IPS-NIHi7 (cell line): ENCODE data around the gene USP16.
"Not testable (repeated sequence)": the region's sequence is repeated elsewhere in the genome, so short reads cannot be mapped to it uniquely, and the experiment has no call there.

Experiments
- DNase-seq: peaks from one replicate; pipeline ENCODE4 v3.0.0; 2012; ENCODE audit warnings: mixed read lengths; ENCODE audit errors: extremely low spot score

USP16 gene

DNA sequence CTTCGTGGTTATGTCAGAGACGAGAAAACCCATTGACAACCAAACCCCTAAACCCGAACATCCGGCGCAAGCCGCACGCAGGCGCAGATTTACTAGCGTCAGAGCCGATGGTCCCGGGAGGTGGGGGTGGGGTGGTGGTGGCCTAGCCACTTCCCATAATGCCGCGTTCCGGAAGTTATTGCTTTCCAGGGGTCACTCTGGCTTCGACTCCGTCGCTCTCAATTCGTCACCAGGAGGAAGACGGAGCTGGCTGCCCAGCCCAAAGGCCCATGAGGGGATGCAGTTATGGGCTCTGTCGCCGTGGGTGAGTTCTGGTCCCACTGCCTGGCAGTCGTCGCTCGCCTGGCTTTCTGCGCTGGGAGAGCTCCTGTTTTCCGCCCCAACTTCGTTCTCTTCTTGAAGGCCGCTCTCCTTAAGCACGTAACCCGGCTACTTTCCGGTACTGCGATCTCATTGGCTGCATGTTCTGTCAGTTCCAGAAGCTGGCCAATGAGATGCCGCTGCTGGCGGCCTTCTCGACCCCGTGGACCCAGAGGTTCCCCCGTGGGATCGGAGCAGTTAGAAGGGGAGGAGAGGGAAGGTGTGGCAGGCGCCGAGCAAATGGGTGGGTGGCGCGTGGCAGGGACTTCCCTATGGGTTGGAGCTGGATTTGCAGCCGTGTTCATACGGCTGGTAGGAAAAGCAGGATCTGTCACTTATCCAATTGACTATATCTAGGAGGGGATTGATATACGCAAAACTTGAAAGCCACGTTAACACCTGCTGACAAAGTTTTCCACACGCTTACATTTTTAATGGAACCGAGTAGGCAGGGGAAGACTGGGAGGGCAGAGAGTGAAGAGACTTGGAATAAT lies at the start of gene USP16:
USP16 (plus strand) TSS at position 195 of the 854 bp plus-strand sequence. CDS start 3,246 bp downstream, outside the sequence.
- peak; percentile 97 for DNase-seq

DNA sequence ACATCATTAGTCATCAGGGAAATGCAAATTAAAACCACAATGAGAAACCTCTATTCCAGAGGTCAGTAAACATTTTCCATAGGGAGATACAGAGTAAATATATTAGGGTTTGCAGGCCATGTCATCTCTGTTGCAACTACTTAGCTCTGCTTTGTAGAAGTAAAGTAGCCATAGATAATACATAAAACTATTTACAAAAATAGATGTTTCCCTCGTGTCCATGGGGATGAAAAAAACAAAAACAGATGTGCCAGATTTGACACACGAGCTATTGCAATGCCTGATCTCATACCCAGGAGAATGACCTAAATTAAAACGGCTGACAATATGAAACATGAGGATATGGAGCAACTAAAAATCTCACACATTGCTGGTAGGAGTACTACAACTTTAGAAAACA lies 49.1 kb upstream of the USP16 start:
- no peak for DNase-seq

DNA sequence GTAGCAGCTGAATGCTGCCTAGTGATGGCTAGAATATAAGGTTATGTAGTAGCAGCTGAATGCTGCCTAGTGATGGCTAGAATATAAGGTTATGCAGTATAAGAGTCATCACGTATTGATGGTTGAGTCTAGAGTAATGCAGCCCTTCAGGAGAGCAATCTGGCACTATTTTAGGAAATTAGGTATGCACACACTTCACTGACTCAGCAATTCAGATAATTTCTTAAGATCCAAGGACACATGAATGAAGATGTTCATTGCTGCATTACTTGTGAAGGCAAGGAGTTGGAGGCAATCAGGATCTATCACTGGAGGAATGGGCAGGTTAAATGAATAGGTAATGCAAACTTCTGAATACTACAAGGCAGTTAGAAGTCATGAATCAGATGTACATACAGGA lies 45.4 kb upstream of the USP16 start:
- no peak for DNase-seq

DNA sequence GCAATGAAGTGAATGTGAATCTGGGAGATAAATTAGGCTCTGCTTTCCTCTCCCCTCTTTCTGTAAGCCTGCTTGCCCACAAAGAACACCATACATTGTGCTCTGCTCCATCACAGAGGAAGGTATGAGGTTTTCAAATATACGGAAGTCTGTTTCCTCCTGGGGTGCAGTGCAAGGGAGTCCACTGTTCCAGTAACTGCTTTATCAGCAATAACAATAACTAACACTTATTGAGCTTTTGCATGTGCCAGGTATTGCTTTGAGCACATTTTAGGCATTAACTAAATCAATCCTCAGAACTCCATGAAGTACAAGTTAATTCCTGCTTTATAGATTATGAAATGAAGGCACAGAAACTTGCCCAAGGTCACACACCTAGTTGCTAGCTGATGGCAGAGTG lies 41.8 kb upstream of the USP16 start:
- DNase-seq = no peak

DNA sequence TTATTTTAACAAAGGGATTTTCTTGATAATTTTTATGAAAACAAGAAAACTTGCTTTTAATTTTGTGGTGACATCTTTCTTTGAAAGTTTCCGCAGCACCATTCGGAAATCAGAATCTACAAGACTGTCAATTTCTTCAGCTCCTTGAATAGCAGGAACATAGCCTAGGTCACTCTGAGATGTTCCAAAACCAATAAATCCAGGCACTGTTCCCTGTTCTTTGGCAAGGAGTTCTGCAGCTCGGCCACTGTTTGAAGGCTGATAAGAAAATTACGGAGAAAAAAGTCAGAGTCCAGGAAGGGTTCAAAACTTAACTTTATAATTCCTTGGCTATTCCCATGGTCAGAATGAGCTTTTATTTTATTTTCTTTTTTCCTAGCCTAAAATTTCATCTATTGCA lies 37.8 kb upstream of the USP16 start:
- DNase-seq = no peak

DNA sequence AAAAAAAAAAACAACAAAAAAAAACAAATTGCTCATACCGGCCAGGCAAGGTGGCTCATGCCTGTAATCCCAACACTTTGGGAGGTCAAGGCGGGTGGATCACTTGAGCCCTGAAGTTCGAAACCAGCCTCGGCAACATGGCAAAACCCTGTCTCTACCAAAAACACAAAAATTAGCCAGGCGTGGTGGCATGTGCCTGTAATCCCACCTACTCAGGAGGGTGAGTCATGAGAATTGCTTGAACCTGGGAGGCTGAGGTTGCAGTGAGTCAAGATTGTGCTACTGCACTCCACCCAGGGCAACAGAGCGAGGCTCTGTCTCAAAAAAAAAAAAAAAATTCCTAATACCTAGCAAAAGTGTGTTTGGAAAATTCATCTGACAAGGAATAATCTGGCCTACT lies 36.3 kb upstream of the USP16 start:
- DNase-seq = not testable (repeated sequence)

DNA sequence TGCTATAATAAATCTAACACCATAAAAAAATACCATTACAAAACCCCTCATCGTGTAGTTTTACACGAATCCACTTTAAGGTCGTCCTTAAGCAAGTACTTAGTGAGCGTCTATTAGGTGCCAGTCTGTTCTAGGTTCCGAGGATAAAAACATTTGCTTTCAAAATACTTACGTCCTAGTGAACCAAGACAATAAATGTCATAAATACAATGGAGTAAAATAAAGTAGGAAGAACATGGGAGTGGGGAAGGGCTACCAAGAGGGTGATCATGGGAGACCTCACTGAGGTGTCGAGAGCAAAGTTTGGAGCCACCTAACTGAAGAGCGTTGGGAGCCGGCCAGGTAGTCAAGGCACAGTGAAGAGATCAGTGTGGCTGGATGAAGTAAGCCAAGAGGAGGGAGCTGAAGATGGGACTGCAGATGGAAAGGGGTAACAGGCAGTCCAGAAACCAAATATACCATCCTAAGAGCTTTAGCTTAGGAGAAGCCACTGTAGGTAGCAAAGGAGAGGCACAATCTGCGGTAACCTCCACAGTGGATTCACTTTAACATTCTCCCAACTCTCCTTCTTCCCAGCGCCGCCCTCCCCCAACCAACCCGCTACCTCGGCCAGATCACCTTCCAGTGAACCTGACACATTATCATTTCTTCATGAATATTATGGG lies 32.5 kb upstream of the USP16 start:
- peak; percentile 11 for DNase-seq

DNA sequence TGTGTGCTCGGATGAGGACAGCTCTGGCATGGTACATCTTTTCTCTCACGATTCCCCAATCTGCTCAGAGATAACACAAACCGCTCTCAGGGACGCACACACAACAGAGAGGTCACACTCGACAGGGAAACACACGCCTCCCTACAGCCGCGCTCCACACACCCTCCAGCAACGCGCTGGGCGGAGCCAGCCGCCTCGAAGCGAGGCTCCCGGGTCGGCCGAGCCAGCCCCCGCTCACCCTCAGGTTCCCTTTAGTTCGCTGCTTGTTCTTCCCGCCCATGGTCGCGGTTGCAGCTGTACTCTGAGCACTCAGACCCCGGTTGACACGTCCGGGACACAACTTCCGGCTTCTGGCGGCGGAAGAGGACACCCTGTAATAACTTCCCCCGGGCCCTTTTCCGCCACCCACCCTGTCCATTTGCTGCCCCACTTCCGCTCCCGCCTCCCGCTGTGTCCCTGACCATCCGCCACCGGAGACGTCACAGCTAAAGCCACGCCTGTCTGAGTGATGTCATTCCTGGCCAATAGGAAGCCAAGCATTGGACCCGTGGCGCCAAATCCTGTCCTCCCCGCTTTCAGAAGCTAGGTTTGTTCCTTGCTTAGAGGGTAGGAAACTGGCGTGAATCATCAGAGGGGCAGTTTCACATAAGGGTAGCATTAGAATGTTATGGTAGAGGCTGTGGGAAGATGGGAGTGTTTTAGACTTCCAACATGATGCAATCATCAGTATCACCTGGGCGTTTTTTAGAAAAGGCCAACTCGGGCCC lies 31.8 kb upstream of the USP16 start, which contains the start of gene LTN1:
LTN1 (minus strand) TSS at position 352 of the 767 bp plus-strand sequence; CDS start at position 280, 72 bp downstream.
- DNase-seq = peak; percentile 97

DNA sequence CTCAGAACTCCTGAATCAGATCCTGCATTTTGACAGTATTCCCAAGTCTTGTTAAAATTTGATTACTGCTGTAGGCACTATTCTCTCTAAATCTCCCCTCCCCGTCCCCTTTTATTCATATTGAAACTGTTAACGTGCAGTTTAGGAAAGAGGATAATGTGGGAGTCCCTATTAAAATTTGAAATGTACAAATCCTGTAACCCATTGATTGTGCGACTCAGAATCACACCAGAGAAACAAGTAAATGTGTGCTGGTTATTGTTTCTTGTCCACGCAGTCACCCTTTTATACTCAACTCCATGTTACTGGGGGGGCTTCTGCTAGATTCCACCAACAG lies 31.2 kb upstream of the USP16 start:
- no peak for DNase-seq

DNA sequence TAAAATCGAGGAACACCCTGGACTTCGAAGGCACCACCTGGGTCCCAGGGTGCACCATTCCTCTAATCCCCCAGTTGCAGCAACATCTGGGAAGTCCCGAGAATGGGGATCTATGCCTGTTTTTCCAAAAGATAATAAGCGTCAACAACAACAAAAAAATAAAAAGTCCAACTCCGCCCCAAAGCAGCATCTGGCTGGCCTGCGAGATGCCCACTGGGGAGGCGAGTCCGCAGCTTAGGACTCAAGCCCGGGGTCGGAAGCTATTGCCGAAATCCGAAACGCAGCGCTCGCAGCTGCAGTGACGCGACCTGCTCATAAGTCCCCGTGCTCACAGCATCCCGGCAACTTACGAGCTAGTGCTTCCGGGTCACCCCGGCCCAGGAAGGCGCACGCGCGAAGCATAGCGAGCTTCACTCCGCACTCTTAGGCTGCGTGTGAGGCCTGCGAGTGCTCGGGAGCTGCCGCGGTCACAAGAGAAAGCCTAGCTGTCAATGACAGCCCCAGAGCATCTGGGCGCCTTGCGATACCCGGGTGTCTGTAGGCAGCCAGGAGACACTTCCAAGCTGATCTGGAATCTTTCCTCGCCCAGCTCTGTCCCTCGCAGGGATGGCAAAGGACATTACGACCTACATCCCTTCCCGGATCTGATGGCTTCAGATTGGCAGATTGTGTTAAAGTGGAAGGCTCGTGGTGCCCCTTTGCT lies 21.9 kb upstream of the USP16 start:
- peak; percentile 93 for DNase-seq

DNA sequence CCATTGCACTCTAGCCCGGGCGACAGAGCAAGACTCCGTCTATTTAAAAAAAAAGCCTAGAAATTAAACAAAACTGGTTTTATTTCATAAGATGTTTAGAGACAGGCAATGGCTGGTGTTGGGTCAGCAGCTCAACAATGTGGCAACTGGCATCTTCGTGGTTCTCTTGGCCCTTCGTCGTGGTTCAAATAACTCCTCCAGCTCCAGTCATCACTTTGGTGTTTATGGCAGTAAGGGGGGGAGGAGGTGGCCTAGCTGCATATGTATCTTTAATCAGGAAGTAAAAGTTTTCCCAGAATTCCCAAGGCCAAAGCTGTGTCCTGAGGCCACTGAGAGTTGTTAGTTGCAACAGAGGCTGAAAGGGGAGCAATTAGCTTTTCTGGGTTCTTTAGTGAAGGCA lies 18.8 kb upstream of the USP16 start:
- DNase-seq = no peak

DNA sequence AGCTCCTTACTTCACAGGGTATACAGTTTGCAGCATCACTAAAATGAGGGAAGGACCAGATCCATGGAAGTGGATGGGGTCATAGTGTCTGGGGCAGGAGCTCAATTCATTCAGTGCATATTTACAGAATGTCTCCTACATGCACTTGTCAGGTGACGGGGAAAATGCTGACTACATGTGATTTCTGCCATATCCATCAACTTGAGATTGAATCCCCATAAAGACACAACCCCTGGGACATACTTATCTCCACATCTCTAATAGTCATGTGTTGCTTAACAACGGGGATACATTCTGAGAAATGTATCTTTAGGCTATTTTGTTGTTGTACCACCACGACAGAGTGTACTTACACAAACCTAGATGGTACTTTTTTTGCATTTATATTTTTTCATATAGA lies 17.3 kb upstream of the USP16 start:
- no peak for DNase-seq

DNA sequence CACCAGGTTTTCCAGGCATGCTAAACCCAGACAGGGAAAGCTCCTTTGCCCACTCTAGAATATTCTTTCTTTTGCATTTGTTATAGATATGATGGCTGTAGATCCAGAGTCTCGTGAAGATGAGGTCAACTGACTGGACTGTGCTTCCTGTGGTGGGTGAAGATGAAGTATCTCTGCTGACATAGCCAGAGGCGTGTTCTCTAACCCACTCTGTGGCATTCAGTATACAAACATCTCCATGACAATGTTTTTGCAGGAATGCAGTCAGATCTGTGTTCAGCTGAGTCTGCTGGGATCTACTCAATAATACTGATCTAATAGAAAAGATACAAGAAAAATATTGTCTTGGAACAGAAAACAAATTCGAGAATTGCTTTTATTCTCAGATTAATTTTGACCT lies 16.7 kb upstream of the USP16 start:
- DNase-seq = no peak

DNA sequence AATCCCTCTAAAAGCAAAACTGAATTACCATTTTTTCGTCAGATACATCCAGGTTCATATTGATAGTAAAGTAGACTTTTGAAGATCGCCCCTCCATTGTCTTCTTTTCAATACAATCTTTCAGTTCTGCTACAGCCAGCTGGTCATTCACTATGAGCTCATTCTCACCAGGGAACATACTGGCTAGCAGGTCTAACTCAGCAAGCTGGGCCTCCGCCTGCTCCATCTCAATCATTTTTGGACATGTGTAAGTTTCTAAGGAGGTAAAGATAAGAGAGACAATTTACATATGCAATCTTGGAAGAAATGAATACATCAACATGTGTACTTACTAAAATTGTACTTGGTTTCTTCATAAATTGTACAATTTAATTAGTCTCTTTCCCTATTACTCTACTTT lies 16.1 kb upstream of the USP16 start:
- DNase-seq = no peak

DNA sequence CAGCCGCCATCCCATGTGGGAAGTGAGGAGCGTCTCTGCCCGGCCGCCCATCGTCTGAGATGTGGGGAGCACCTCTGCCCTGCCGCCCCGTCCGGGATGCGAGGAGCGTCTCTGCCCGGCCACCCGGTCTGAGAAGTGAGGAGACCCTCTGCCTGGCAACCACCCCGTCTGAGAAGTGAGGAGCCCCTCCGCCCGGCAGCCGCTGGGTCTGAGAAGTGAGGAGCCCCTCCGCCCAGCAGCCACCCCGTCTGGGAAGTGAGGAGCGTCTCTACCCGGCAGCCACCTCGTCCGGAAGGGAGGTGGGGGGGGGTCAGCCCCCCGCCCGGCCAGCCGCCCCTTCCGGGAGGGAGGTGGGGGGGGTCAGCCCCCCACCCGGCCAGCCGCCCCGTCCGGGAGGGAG lies 13.2 kb upstream of the USP16 start:
- not testable (repeated sequence) for DNase-seq

DNA sequence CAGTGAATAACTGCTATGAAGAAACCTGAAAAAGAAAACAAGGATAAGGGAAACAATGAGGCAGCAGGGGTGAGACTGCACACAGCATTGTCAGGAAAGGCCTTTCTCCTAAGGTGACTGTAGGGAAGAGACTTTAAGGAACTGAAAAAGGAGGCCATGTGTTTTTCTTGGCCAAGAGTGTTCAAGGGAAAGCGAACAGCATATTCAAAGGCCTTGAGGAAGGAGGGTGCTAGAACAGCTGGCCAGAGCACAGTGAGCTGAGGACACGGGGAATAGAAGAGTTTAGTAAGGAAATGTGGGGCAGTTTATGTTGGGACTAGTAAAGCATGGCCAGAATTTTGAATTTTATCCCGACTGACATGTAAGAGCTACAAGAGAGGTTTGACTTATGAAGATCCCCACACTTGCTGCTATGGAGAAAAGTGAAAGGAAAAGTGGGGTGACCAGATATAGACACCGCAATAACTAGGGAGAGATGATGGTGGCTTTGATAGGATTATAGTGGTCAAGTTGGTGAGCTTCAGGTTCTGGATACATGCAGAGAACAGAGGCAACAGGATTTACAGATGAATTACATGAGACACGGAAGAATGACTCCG lies 6.7 kb upstream of the USP16 start:
- DNase-seq = no peak

DNA sequence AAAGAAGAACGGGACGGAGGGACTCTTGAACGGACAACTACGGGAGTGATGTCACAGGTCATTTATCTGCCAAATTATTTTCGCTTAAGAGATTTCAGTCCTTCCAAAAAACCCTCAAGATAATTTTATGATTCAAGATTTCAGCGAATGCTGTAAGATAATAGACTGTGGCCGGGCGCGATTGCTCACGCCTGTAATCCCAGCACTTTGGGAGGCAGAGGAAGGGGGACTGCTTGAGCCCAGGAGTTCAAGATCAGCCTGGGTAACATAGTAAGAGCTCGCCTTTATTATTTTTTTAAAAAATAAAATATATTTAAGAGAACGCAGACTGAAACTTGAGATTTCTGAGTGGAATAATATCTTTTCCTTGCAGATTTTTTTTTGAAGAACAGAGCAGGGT lies 5.9 kb upstream of the USP16 start:
- DNase-seq = no peak

DNA sequence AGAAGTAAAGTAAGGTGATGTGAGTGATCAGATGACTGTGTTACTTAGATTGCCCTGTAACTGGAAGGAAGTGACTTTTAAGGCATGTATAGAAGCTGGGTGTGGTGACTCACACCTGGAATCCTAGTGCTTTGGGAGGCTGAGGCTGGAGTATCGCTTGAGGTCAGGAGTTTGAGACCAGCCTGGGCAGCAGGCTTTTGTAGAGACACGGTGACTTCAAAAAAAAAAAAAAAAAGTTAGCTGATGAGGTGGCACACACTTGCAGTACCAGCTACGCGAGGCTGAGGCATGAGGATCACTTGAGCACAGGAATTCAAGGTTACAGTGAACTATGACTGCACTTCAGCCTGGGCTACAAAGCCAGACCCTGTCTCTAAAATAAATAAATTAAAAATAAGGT lies 2.3 kb upstream of the USP16 start:
- no peak for DNase-seq

DNA sequence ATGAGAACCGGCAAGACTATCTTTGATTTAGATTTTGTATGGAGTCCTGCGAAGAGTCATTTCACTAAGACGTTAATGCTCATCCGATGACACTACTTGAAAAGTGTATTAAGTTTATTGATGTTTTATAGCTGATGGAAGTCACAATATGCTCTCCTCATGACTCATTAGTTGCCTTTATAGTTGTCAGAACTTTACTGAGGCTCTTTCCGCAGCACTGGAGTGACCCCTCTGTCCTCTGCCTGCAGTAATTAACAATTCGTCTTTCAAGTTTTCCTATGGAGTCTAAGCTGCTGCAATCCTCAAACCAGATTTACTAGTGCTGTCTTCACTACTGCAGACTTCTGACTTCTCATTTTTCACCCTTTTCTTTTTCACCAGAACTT lies 853 bp downstream of the USP16 start:
- DNase-seq = no peak

DNA sequence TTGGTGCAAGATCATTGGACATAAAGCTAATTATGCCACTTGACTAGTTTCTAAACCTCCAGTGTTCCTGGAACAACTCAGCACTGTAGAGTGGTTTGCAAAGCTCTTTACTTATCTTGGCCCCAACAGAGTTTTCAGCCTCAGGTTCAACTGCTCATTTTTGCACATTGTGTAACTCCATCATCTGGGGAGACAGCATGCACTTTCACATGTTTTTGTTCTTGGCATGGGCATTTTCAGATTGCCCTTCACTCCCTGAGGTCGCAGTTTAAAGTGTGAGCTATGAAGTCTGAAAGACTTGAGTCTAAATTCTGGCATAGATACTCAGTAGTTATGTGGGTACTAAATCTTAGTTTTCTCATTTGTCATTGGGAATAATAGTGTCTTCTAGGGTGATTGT lies 5.1 kb downstream of the USP16 start:
- no peak for DNase-seq

DNA sequence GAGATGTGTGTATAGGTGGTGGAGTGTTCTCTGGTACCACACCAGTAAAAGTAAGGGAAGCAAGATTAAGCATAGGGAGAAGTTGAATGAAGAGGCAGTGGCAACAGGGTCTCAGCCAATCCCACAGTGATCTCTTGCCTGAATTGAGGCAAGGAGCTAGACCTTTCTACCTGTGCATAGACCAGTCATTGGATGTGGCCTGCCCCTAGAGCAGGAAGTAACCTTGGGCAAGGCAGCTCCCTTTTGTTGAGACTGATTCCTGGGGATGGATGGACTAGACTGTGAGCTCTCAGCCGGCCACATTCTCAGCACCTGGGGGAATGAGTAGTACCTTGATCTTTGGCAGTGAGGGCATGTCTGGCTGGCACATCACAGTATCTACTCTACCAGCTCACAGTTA lies 6.4 kb downstream of the USP16 start:
- no peak for DNase-seq

DNA sequence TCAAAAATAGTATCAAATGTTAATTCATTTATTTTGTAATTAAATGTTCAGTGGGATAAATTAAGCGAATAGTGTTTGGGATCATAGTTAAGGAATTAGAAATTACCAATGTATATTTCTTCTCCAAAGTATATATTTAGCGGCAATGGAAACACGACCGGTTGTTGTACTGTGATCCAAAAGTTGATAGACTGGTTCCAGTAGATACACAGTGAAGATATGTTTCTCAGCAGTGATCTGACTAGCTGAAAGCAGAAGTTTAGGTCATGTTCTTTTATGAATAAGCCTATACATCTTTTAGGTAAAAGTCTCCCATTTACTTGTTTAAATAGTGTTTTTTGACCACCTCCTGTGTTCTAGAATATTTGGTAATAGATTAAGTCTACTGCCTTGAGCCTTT lies 8.8 kb downstream of the USP16 start:
- DNase-seq = no peak
